Urothelium cell line (cell line): ENCODE measurements around the gene PPA1.
"Not testable (repeated sequence)": the region's sequence is repeated elsewhere in the genome, so short reads cannot be mapped to it uniquely, and the experiment has no call there.

Experiments used
- DNase-seq: peaks from one replicate; pipeline ENCODE4 v3.0.0; 2011; ENCODE audit warnings: low spot score, mixed read lengths
- FAIRE-seq: peaks from 2 replicates; lab custom pipeline; 2011; peaks lifted over from hg19 to GRCh38; lab: Jason Lieb, UNC

Gene PPA1

DNA sequence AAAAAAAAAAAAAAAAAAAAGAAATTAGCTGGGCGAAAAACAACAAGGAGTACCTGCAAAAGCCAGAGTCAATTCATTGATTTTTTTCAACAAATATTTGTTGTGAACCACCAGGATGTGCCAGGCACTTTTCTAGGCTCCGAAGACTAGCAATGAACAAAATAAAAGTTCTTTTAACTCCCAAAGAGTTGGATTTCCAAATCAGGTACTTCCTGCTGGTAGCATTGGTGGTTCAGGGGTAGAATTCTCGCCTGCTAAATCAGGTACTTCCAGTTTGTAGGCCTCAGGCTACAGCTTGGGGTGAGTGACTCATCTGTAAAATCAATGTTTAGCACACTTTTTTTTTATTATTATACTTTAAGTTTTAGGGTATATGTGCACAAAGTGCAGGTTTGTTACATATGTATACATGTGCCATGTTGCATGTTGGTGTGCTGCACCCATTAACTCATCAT, 10.9 kb downstream of the PPA1 start:
- DNase-seq = no peak
- no peak for FAIRE-seq

DNA sequence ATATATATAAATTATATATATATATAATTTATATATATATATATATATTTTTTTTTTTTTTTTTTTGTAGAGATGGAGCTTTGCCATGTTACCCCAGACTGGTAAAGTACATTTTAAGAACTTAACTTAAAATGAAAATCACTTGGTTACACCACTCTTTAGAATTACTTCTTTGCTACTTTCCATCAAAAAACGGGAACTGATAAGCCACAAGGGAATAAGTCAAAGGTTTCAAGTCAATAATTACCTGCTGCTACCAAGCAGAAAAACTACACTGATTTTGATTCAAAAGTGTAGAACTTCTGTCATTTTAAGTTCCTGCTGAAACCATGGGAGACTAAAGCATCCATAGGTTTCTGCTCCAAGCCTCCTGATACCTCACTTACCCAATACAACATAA, 12.2 kb downstream of the PPA1 start:
- FAIRE-seq (no peak), DNase-seq (no peak)

DNA sequence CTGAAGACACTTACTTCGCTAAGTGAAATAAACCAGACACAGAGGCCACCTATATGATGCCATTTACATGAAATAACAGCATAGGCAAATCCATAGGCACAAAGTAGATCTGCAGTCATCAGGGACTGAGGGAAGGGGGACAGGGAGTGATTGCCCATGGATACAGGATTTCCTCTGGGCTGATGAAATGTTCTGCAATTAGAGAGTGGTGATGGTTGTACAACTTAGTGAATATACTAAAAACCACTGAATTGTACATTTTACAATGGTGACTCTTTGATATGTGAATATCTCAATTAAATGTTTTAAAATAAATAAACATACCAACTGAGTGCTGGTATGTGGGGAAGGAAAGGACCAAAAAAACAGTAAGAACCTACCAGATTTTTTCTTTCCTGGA, 20.4 kb downstream of the PPA1 start:
- no peak for DNase-seq
- FAIRE-seq = no peak

DNA sequence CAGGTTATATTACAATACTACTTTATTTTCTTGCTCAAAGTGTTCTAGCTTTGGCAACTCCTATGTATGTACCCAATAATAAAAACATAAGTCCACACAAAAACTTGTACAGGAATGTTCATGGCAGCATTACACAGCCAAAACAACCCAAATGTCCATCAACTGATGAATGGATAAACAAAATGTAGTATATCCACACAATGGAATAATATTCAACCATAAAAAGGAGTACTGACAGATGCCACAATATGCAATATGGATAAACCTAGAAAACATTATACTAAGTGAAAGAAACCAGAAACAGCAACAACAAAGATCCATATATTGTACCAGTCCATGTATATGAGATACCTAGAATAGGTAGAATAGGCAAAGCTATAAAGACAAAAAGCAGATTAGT, 21.0 kb downstream of the PPA1 start:
- FAIRE-seq (no peak), DNase-seq (no peak)

DNA sequence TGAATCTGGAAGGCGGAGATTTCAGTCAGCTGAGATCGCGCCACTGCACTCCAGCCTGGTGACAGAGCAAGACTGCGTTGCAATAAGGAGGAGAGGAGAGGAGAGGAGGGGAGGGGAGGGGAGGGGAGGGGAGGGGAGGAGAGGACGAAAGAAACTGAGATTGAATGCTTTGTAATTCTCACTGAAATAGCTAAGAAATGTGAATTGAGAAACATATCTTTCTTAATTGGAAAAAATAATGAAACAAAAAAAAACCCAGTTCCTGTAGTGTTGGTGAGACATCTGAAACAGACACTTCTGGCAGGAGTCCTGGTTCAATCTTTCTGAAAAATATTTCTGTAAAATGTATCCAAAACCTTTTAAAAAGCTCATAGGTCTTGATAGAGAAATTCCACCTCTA, 26.5 kb downstream of the PPA1 start:
- FAIRE-seq = no peak
- DNase-seq = no peak

DNA sequence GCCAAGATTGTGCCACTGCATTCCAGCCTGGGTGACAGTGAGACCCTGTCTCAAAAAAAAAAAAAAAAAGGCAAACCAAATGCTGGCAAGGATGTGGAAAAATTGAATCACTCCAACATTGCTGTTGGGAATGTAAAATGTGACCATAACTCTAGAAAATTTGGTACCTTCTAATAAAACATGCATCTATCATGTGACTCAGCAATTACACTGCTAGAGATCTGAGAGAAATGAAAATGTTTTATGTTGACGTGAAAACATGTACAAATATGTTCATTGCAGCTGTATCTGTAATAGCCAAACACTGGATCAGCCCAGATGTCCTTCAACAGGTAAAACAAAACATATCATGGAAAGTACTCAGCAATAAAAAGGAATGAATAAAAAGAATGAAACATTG, 32.1 kb downstream of the PPA1 start:
- FAIRE-seq (no peak), DNase-seq (no peak)

DNA sequence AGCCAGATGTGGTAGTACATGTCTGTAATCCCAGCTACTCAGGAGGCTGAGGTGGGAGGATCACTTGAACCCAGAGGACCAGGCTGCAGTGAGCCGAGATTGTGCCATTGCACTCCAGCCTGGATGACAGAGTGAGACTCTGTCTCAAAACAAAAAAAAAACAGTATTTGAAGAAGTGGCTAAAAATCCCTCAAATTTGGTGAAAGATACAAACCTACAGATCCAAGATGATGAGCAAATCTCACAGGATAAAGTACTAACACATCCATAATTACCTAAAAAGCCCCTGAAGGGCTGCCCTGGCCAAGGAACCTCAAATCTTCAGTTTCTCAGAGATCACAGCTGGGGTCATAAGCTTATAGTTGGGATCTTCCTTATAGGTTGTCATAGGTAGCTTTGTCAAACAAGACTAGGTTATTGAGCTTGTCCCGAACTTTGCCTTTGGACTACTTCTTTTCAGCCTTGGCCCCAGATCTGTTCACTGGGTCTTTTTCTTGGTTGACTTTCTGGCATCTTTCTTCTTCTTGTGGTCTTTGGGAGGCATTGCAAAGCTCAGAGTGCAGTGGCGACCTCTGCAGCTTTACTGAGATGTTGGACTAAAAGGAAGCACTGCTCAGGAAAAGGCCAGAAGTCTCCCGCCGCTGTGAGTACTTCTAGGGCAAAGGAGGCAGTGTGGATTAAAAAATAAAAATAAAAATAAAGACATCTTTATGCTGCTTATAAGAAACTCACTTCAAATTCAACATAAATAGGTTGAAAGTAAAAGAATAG, 34.3 kb downstream of the PPA1 start:
- no peak for DNase-seq
- no peak for FAIRE-seq

DNA sequence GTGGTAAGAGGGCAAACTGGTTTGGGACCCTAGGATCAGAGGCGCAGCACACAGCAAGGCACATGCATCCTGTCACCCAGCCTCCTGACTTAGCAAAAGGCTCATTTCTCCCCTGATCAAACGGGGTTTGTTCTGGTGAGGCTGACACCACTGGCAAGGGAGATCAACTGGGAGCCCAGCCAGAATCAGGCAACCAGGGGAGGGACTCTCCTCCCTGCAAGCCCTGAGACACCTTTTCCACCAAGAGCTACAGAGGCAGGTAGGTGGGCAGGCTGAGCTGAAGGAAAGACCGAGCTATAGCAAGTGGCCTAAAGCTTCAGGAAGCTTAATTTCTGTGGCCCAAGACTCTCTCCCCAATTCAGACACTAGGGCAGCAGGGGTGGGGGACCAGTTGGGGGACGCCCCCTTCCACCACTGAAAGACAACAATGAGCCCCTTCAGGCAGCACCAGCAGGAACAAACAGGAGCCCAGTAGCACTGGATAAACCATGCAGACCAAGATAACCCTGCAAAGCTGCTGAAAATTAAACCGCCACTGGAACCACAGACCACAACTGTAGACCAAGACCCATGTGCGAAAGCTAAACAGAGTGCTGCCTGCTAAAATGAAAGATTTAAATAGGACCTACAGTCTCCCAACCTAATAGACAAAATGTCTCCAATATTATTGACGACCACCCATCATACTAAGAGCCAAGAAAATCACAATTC, 35.8 kb downstream of the PPA1 start:
- no peak for FAIRE-seq

DNA sequence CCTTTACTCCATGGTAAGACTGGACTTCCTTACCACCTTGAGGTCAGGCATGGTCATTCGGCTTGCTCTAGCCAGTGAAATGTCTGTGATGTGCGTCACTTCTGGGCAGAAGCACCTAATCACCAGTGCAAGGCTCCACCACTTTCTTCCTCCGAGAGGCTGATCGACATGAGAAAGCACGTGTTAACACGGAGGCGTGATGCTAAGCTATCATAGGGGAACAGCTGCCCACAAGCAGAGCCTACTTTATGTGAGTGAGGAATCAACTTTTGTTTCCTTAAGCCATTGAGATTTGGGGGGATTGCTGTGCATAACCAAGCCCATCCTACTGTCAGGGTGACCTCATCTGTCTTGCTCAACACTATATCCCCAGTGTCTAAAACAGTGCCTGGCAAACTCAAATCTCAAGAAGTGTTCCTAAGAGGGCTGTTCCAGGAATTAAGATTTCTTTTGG, 39.8 kb downstream of the PPA1 start:
- no peak for FAIRE-seq
- DNase-seq = no peak

More for the DNA sequence above, 35.8 kb downstream of the PPA1 start:
- DNase-seq = no peak

DNA sequence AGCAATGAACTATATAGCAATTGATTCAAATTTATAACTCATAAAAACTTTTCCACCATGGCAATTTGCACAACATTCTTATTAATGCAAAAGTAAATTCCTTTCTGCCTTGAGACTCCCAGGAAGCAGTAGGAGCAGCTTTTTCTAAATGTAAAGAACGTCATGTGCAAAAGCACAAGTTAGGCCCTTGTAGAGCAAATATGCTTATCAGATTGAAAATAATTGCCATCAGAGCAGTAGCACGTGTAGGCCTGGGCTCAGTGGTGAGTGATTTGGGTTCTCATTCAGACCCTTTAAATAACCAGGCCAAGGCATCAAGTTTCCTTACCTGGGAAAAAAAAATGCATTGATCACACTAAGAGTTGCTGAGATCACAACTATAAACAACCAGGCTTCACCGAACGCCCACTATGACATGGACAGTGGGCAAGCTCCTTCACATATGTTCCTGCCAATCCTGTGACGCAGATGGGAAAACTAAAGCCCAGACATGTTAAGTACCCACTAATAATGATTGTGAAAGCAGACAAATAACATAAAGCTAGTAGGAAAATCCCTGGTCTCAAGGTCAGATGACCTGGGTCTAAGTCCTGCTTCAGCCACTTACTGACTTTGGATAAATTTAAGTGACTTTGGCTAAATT, 40.8 kb downstream of the PPA1 start:
- DNase-seq (no peak), FAIRE-seq (no peak)

DNA sequence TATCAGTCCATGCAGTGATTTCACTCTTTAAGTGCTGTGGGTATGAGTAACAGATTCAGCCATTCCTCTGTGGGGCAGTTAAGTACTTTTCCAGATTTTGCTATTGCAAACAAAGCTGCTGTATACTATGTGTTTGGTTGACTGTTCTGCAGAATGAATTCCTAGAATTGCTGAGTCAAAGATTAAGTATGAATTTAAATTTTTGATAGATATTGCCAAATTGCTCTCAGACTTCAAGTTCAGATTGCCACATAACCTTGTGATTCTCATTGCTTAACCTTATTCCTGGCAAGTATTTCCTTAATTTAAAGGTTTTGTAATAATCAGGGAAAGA, 41.3 kb downstream of the PPA1 start:
- no peak for DNase-seq
- FAIRE-seq = no peak

DNA sequence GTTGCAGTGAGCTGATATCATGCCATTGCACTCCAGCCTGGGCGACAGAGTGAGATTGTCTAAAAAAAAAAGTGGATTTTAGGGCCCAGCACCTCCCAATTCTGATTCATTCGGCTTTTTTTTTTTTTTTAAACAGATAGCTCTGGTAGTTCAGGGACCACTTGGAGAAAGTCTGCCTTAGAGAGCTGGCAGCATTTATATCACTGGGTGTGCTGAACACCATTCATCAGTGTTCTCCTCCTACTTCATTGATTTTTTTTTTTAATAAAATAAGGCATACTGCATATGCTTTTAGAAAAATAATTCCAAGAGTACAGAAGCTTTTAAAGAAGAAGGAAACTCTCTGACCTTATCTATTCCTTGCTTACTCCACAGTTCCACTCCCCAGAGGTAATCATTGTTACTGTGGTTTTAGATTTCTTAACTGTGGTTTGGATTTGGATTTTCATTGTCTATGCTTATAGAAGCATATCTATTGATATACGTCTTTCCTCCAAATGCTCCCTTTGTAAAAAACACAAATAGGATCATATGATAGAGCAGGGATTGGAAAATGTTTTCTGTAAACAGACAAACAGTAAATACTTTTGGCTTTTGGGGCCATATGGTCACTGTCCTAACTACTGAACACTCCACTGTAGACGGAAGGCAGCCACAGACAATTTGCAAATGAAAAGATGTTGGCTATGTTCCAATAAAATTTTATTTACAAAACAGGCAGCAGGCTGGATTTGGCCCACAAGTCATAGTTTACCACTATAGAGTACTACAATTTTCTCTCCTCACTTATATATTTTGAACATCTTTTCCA, 41.9 kb downstream of the PPA1 start:
- FAIRE-seq (no peak), DNase-seq (no peak)

DNA sequence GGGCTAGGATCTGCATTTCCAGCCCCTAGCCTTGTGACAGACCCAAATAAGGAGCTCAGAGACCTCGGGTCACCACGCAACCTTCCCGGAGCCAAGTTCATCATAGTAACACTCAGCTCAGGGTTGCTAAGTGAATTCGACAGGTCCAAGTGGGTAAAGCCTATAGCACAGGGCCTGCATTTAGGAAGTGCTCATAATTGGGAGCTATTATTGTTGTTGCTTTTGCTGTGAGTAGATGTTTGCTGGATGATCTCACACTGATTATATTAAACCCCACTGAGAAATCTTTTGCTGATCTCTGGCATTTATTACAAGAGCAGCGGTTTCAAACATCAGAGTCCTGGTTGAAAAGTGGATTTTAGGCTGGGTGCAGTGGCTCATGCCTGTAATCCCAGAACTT, 42.6 kb downstream of the PPA1 start:
- FAIRE-seq = no peak

DNA sequence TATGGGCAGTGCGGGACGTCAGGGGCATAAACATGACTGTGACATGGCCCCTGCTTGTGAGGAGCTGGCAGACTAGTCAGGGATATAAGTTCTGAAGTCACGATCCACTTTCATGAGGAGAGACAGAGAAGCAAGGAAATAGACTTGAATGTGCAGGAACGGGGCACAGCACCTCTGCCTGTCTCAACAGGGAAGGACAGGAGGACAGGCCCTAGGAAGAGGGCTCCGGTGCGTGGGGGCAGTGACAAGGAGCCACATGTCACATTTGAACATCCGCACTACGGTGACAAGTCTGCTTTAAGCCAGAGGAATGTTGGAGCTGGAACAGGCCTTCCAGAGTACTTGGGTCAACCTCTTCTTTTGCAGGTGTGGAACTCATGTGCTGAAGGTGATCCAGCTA, 43.1 kb downstream of the PPA1 start:
- FAIRE-seq (peak; percentile 48), DNase-seq (no peak)

More for the DNA sequence above, 42.6 kb downstream of the PPA1 start:
- no peak for DNase-seq

DNA sequence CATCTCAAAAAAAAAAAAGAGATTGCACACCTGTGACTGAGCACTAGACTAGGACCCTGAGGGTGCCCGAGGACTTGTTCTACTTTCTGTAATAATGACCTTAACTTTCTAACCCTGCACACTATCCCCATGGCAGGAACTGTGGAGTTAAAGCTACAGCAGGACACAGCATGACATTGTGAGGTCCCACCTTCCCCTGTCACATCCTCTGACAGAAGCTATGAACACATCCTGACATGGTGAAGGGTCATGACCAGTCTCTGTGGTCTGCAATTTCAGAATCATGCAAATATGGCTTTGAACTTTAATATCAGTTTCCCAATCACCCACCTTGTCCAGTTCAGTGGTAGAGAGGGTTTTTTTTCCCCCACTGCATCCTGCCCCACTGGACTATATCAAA, 44.5 kb downstream of the PPA1 start:
- DNase-seq (no peak), FAIRE-seq (no peak)

DNA sequence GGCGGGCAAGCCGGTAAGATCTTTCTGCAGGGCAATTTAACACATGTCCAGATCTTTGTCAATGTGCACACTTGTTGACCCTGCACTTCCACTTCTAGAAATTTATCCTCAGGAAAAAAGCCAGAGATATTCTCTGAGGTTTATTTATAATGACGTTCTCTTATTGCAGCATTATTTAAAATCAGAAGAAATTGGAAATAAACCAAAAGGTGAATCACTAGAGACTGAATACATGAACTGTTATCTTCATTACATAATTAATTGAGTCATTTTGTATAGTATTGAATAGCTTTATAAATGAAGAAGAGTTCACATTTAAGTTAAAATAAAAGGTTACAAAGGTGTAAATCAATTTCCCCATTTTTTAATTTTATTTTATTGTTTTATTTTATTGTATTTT, 46.7 kb downstream of the PPA1 start:
- DNase-seq = no peak
- no peak for FAIRE-seq

DNA sequence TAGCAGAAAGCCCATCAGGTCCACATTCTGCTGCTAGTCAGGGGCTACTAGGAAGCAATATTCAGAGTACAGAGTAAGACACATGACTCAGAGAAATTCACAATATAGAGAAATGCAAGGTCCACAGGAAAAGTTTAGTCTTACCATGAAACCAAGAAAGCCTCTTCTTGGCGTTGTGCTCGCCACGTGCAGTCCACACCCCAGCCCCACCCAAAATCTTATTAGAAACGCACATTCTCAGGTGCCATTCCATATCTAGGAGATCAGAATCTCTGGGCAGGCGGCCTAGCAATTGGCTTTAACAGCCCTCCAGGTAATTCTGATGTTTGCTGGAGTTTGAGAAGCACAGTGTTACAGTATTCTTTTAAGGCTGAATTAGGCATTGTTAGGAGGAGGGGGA, 47.1 kb downstream of the PPA1 start:
- FAIRE-seq (no peak), DNase-seq (no peak)

DNA sequence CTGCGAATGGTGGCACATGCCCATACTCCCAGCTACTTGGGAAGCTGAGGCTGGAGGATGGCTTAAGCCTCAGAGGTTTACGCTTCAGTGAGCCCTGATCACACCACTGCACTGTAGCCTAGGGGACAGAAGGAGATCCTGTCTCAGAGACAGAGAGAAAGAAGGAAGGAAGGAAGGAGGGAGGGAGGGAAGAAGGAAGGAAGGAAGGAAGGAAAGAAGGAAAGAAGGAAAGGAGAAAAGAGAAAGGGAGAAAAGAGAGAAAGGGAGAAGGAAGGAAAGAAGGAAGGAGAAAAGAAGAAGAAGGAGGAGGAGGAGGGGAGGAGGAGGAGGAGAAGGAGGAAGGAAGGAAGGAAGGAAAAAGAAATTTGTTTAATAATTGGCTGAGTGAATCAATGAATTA, 49.9 kb downstream of the PPA1 start:
- FAIRE-seq (no peak), DNase-seq (no peak)

DNA sequence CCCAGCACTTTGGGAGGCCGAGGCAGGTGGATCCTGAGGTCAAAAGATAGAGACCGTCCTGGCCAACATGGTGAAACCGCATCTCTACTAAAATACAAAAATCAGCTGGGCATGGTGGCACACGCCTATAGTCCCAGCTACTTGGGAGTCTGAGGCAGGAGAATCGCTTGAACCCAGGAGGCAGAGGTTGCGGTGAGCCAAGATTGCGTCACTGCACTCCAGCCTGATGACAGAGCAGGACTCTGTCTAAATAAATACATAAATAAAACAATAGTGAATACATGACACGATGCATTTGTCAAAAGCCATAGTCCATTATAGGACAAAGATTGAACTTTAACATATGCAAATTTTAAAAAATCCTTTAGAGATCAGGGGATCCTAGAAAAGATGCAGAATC, 54.0 kb downstream of the PPA1 start:
- not testable (repeated sequence) for FAIRE-seq

DNA sequence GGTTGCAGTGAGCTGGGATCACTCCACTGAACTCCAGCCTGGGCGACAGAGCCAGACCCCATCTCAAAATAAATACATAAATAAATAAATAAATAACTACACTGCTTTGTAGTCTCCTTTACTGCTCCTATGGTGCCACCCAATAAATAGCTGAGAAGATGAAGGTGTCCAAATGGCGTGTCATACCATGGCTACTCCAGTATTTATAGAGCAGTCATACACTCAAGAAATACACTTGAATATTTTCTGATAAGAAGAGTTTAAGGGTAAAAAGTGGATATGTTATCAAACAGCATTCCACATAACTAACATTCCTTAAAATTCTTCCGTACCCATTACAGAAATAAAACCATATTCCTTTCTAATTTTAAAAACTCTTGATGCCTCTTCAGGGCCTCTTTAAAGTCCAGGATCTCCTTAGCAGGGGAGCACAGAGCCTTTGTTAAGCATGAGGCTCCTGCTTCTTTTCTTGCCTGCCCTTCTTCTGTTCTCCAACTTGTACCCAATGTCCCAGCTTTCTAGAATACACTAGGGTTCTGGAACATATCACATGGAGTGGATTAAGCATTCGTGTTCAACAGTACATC, 55.0 kb downstream of the PPA1 start:
- FAIRE-seq (no peak), DNase-seq (no peak)

More for the DNA sequence above, 54.0 kb downstream of the PPA1 start:
- DNase-seq = not testable (repeated sequence)

DNA sequence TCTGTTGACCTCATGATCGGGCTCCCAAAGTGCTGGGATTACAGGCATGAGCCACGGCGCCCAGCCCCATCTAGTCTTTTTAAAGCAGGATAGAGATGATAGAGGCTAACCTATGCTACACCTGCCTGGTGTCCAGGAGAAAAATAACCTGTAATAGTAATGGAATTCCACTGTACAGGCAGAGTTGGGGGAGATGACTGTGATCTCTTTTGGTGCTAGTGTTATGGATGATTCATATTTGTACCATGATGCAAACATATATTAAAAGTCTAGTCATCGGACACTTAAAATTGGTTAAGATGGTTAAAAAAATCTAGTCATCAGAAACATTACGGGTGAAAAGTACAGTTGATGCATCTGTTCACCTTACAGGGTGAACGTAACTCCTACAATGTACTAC, 56.8 kb downstream of the PPA1 start:
- no peak for DNase-seq
- FAIRE-seq = no peak
